ENCODE data around the gene TTYH3. TPM values are rescaled to one million over a fixed set of nuclear protein-coding genes. Genes with fewer than 3 reads are reported as not detected.

TTYH3 gene
- total RNA-seq, 1 experiment from 2014 or later: 42.7 TPM

- no peak for DNase-seq (ENCODE audit: low read depth)
- in situ Hi-C loops (cut with HindIII; ENCODE audit: low pct_unique_long_range_greater_than_20kb, low sequenced_read_pairs): no loop called here
Observed at GRCh38 chr7:2613098-2613930, 18.5 kb upstream of the TTYH3 start.

GRCh38 chr7:2613931-2614600 is 17.7 kb upstream of the TTYH3 start:
- DNase-seq (ENCODE audit: low read depth): no peak
- in situ Hi-C loops (cut with HindIII; ENCODE audit: low pct_unique_long_range_greater_than_20kb, low sequenced_read_pairs): no loop called here

GRCh38 chr7:2614631-2615330 is 17.0 kb upstream of the TTYH3 start:
- in situ Hi-C loops (cut with HindIII; ENCODE audit: low pct_unique_long_range_greater_than_20kb, low sequenced_read_pairs): no loop called here
- DNase-seq (ENCODE audit: low read depth): no peak

GRCh38 chr7:2616387-2617324 is 15.1 kb upstream of the TTYH3 start:
- in situ Hi-C loops (cut with HindIII; ENCODE audit: low pct_unique_long_range_greater_than_20kb, low sequenced_read_pairs): no loop called here
- DNase-seq (ENCODE audit: low read depth): no peak

GRCh38 chr7:2617325-2617905 is 14.4 kb upstream of the TTYH3 start:
- in situ Hi-C loops (cut with HindIII; ENCODE audit: low pct_unique_long_range_greater_than_20kb, low sequenced_read_pairs): no loop called here
- no peak for DNase-seq (ENCODE audit: low read depth)

GRCh38 chr7:2619116-2619515 is 12.7 kb upstream of the TTYH3 start:
- in situ Hi-C loops (cut with HindIII; ENCODE audit: low pct_unique_long_range_greater_than_20kb, low sequenced_read_pairs): no loop called here
- DNase-seq (ENCODE audit: low read depth): no peak

GRCh38 chr7:2621061-2621828 is 10.5 kb upstream of the TTYH3 start:
- in situ Hi-C loops (cut with HindIII; ENCODE audit: low pct_unique_long_range_greater_than_20kb, low sequenced_read_pairs): no loop called here
- DNase-seq (ENCODE audit: low read depth): no peak

GRCh38 chr7:2621948-2622640 is 9.7 kb upstream of the TTYH3 start:
- in situ Hi-C loops (cut with HindIII; ENCODE audit: low pct_unique_long_range_greater_than_20kb, low sequenced_read_pairs): no loop called here
- DNase-seq (ENCODE audit: low read depth): no peak

GRCh38 chr7:2622869-2623697 is 8.7 kb upstream of the TTYH3 start:
- in situ Hi-C loops (cut with HindIII; ENCODE audit: low pct_unique_long_range_greater_than_20kb, low sequenced_read_pairs): no loop called here
- DNase-seq (ENCODE audit: low read depth): no peak

GRCh38 chr7:2623698-2624014 is 8.1 kb upstream of the TTYH3 start:
- DNase-seq (ENCODE audit: low read depth): no peak
- in situ Hi-C loops (cut with HindIII; ENCODE audit: low pct_unique_long_range_greater_than_20kb, low sequenced_read_pairs): no loop called here

- in situ Hi-C loops (cut with HindIII; ENCODE audit: low pct_unique_long_range_greater_than_20kb, low sequenced_read_pairs): no loop called here
- no peak for DNase-seq (ENCODE audit: low read depth)
Observed at GRCh38 chr7:2624293-2624886, 7.4 kb upstream of the TTYH3 start.

- no peak for DNase-seq (ENCODE audit: low read depth)
- in situ Hi-C loops (cut with HindIII; ENCODE audit: low pct_unique_long_range_greater_than_20kb, low sequenced_read_pairs): no loop called here
Observed at GRCh38 chr7:2626498-2627117, 5.2 kb upstream of the TTYH3 start.

- DNase-seq (ENCODE audit: low read depth): no peak
- in situ Hi-C loops (cut with HindIII; ENCODE audit: low pct_unique_long_range_greater_than_20kb, low sequenced_read_pairs): no loop called here
Observed at GRCh38 chr7:2627258-2628129, 4.3 kb upstream of the TTYH3 start.

GRCh38 chr7:2628130-2628482 is 3.7 kb upstream of the TTYH3 start:
- no peak for DNase-seq (ENCODE audit: low read depth)
- in situ Hi-C loops (cut with HindIII; ENCODE audit: low pct_unique_long_range_greater_than_20kb, low sequenced_read_pairs): no loop called here

- in situ Hi-C loops (cut with HindIII; ENCODE audit: low pct_unique_long_range_greater_than_20kb, low sequenced_read_pairs): no loop called here
- no peak for DNase-seq (ENCODE audit: low read depth)
Observed at GRCh38 chr7:2628891-2629290, 2.9 kb upstream of the TTYH3 start.

All from Caki2 (cell line).